OCI-LY7 (cell line): ENCODE results near the gene ACAD8.

Source experiments
- EZH2phosphoT487 ChIP-seq: fragments of 200-600 bp; sonication (generic); IDR thresholded peaks from 2 replicates; pipeline ENCODE4 v1.6.1; 2018; ENCODE audit warnings: low read depth, borderline replicate concordance, mild to moderate bottlenecking, mixed run types, antibody characterized with exemption, low read length, moderate library complexity, mixed read lengths
- TF ChIP-seq, protein P1 (sequence below): fragments of 200-600 bp; sonication (generic); conservative IDR thresholded peaks from 2 replicates; pipeline ENCODE4 v1.5.1; 2014; ENCODE audit warnings: mild to moderate bottlenecking, antibody characterized with exemption, low read length, moderate library complexity, mixed read lengths

DNA sequence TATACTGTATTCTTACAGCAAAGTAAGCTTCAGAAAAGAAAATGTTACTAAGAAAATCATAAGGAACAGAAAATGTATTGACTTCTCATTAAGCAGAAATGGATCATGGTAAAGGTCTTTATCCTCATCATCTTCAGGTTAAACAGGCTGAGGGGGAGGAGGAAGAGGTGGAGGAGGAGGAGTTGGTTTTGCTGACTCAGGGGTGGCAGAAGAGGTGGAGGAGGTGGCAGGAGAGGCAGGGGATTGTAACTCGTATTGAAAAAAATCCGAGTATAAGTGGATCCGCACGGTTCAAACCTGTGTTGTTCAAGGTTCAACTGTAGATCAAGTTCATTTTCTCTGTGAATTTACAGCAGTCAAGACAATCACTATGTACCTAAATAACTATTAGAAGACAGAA, 35.8 kb downstream of the ACAD8 start:
- TF ChIP-seq, protein P1, sequence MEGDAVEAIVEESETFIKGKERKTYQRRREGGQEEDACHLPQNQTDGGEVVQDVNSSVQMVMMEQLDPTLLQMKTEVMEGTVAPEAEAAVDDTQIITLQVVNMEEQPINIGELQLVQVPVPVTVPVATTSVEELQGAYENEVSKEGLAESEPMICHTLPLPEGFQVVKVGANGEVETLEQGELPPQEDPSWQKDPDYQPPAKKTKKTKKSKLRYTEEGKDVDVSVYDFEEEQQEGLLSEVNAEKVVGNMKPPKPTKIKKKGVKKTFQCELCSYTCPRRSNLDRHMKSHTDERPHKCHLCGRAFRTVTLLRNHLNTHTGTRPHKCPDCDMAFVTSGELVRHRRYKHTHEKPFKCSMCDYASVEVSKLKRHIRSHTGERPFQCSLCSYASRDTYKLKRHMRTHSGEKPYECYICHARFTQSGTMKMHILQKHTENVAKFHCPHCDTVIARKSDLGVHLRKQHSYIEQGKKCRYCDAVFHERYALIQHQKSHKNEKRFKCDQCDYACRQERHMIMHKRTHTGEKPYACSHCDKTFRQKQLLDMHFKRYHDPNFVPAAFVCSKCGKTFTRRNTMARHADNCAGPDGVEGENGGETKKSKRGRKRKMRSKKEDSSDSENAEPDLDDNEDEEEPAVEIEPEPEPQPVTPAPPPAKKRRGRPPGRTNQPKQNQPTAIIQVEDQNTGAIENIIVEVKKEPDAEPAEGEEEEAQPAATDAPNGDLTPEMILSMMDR, result no peak
- no peak for TF ChIP-seq EZH2phosphoT487
